ENCODE data around the gene WIPF2.
A peak's percentile ranks its signal among the peaks of the same experiment; 100 is the strongest.
"Not testable (repeated sequence)": the region's sequence is repeated elsewhere in the genome, so short reads cannot be mapped to it uniquely, and the experiment has no call there.

Gene WIPF2

DNA sequence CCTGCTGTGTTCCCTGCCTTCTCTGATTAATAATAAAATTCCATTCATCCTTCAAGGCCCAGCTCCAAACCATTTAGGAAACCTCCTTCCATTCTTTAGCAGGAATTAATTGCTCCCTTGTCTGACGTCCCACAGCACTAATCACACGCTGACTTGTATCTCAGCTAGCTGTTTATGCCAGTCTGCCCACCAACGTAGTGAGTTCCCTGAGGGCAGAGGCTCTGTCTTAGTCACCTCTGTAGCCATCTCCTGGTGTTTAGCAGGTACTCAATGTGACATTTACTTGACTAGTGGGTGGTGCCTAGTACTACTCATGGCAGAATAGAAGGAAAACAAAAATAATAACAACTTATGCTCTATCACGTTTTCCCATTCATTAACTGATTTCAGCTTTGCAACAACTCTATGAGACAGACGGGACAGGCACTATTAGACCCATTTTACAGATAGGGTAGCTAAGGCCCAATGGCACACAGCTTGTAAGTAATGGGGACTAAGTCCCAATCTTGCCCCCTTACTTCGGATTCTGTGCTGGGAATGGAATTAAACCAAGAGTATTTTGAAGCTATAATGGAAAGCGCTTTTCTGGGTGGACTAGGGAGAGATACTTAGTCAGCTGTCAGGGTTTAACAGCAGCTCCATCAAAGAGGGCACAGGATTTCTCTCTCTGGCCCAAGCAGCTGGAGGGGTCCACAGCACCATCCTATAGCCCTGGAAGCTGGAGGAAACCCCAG lies 931 bp upstream of the WIPF2 start:
- peak overlapping the region; percentile 74 for H3K4me2 ChIP-seq (ENCODE audit: insufficient read depth, low read length)
- DNase-seq, result no peak
- H3K4me3 ChIP-seq (ENCODE audit: low read depth in 1 of 2, low read length in 2 of 2), result peak overlapping the region in 1 of 2 experiments; percentile 69; a peak in 2 of 4 replicates
- no peaks in the 10 kb centered on the region for H4K20me1 ChIP-seq (ENCODE audit: insufficient read depth, low read length)
- 0 out of 2 replicates have a peak, but pooled peaks cover under 1% of the 10 kb centered on the region for H3K36me3 ChIP-seq (ENCODE audit: insufficient read depth, low read length)
- peaks cover 27% of the 10 kb centered on the region for H3K79me2 ChIP-seq (ENCODE audit: insufficient read depth, low read length)
- H3K27ac ChIP-seq (ENCODE audit: low read length), result peak overlapping the region; percentile 93
- peak overlapping the region; percentile 59; the same call in 1 of the 2 replicates for H3K9ac ChIP-seq (ENCODE audit: low read depth, low read length)
- H2AFZ ChIP-seq (ENCODE audit: low read depth, low read length), result peak overlapping the region; percentile 90
- no peaks in the 10 kb centered on the region for H3K27me3 ChIP-seq (ENCODE audit: insufficient read depth, low read length, poor library complexity)
- TF ChIP-seq, protein P1, sequence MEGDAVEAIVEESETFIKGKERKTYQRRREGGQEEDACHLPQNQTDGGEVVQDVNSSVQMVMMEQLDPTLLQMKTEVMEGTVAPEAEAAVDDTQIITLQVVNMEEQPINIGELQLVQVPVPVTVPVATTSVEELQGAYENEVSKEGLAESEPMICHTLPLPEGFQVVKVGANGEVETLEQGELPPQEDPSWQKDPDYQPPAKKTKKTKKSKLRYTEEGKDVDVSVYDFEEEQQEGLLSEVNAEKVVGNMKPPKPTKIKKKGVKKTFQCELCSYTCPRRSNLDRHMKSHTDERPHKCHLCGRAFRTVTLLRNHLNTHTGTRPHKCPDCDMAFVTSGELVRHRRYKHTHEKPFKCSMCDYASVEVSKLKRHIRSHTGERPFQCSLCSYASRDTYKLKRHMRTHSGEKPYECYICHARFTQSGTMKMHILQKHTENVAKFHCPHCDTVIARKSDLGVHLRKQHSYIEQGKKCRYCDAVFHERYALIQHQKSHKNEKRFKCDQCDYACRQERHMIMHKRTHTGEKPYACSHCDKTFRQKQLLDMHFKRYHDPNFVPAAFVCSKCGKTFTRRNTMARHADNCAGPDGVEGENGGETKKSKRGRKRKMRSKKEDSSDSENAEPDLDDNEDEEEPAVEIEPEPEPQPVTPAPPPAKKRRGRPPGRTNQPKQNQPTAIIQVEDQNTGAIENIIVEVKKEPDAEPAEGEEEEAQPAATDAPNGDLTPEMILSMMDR (IDR thresholded peaks at IDR 0.05; ENCODE audit: borderline replicate concordance, extremely low read depth, low read length, poor library complexity, severe bottlenecking), result no peak
- no peak for TF ChIP-seq EZH2 (IDR thresholded peaks at IDR 0.05; ENCODE audit: borderline replicate concordance, low read depth, low read length, severe bottlenecking)
- ATAC-seq (ENCODE audit: insufficient read depth, low read depth), result no peak
- peaks cover 25% of the 10 kb centered on the region for H3K4me1 ChIP-seq (ENCODE audit: insufficient read depth, low read length)
- no peaks in the 10 kb centered on the region for H3K9me3 ChIP-seq (ENCODE audit: insufficient read depth, low read length, severe bottlenecking)

DNA sequence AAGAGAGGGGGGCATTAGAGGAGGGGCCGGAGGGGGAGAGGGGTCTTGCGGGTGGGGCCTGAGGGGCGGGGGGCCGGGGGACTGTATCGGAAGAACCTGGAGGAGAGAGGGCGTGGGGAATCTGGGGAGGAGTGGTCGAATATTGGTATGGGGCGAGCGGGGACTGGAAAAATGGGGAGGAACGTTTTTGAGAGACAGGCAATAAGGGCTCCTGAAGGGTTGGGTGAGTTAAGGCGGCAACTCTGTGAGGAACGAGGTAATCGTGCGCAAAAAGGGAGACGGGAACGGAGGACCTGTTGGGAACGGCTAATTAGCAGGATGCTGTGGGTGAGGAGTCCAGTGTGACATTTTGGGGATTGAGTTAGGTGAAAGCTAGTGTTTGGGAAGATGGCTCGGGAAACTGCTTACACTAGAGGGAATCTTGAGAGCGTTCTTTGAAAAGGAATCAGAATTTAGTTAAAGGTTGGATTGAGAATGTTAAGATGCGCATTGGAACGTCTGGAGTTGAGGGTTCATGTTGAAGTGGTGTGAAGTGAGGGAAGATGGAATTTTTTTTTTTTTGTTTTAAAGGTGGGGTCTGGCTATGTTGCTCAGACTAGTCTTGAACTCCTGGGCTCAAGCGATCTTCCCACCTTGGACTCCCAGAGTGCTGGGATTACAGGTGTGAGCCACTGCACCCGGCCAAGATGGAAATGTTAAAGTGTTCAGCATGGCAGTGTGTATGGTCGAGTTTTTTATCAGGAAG lies 662 bp downstream of the WIPF2 start:
- peak; percentile 66 for ATAC-seq (ENCODE audit: insufficient read depth, low read depth)

DNA sequence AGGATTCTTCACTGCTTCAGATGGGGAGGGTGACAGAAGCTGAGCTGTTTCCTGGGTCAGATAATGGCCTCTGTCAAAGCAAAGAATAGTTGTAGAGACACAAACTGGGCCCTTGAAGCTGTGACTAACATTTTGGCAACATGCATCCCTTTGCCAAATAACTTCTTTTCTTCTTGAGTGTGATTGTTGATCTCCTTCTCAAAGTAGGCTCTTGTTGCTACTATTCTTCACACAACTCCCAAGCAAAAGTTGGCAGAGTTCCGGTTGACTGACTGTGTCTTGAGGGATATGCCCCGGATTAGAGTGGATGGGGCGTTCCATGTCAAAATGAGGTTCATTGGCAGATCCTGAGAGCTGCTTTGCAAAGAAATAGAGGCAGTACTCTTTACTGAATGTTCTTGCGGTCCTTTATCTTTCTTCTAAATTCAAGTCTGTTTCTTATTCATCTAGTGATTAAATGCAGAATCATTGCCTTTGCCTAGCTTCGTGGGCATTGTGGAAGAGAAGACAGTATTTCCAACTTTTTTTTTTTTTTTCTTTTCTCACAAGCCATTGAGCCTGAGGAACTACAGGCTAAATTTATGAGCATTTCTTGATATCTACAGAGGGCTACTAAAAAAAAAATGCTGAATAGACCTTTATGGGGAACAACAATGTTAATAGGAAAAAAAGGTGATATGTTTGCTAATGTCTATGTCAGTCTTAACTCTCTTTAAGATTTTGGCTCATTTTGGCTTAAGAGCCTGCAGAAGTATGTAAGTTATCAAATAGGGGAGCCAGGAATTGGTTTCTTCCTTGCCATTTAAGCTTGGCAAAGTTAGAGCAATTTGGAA lies 5.8 kb downstream of the WIPF2 start:
- no peak overlapping the region for H3K4me3 ChIP-seq (ENCODE audit: low read depth in 1 of 2, low read length in 2 of 2)
- H3K27ac ChIP-seq (ENCODE audit: low read length), result no peak overlapping the region
- no peak for DNase-seq
- TF ChIP-seq, protein P1 (IDR thresholded peaks at IDR 0.05; ENCODE audit: borderline replicate concordance, extremely low read depth, low read length, poor library complexity, severe bottlenecking), result no peak
- no peak for TF ChIP-seq EZH2 (IDR thresholded peaks at IDR 0.05; ENCODE audit: borderline replicate concordance, low read depth, low read length, severe bottlenecking)
- no peaks in the 10 kb centered on the region; the same call in 1 of the 2 replicates for H4K20me1 ChIP-seq (ENCODE audit: insufficient read depth, low read length)
- no peak overlapping the region for H3K4me2 ChIP-seq (ENCODE audit: insufficient read depth, low read length)
- no peaks in the 10 kb centered on the region for H3K9me3 ChIP-seq (ENCODE audit: insufficient read depth, low read length, severe bottlenecking)
- H3K79me2 ChIP-seq (ENCODE audit: insufficient read depth, low read length), result peaks cover 81% of the 10 kb centered on the region
- peaks cover 15% of the 10 kb centered on the region for H3K36me3 ChIP-seq (ENCODE audit: insufficient read depth, low read length)
- peaks cover 19% of the 10 kb centered on the region for H3K4me1 ChIP-seq (ENCODE audit: insufficient read depth, low read length)
- H3K9ac ChIP-seq (ENCODE audit: low read depth, low read length), result no peak overlapping the region
- no peak for ATAC-seq (ENCODE audit: insufficient read depth, low read depth)
- no peak overlapping the region for H2AFZ ChIP-seq (ENCODE audit: low read depth, low read length)
- H3K27me3 ChIP-seq (ENCODE audit: insufficient read depth, low read length, poor library complexity), result no peaks in the 10 kb centered on the region

More for the DNA sequence above, 662 bp downstream of the WIPF2 start:
- H2AFZ ChIP-seq (ENCODE audit: low read depth, low read length), result peak overlapping the region; percentile 74
- DNase-seq, result peak; percentile 69
- peak overlapping the region; percentile 74 for H3K4me2 ChIP-seq (ENCODE audit: insufficient read depth, low read length)
- peak overlapping the region; percentile 41 to 69 for H3K4me3 ChIP-seq (ENCODE audit: low read depth in 1 of 2, low read length in 2 of 2)
- H3K9me3 ChIP-seq (ENCODE audit: insufficient read depth, low read length, severe bottlenecking), result no peaks in the 10 kb centered on the region
- 0 out of 2 replicates have a peak, but pooled peaks cover 2% of the 10 kb centered on the region for H3K36me3 ChIP-seq (ENCODE audit: insufficient read depth, low read length)
- H4K20me1 ChIP-seq (ENCODE audit: insufficient read depth, low read length), result no peaks in the 10 kb centered on the region
- H3K79me2 ChIP-seq (ENCODE audit: insufficient read depth, low read length), result peaks cover 41% of the 10 kb centered on the region
- TF ChIP-seq, protein P1 (IDR thresholded peaks at IDR 0.05; ENCODE audit: borderline replicate concordance, extremely low read depth, low read length, poor library complexity, severe bottlenecking), result no peak
- no peak for TF ChIP-seq EZH2 (IDR thresholded peaks at IDR 0.05; ENCODE audit: borderline replicate concordance, low read depth, low read length, severe bottlenecking)
- peak overlapping the region; percentile 73 for H3K27ac ChIP-seq (ENCODE audit: low read length)
- H3K4me1 ChIP-seq (ENCODE audit: insufficient read depth, low read length), result peaks cover 25% of the 10 kb centered on the region
- H3K9ac ChIP-seq (ENCODE audit: low read depth, low read length), result peak overlapping the region; percentile 59
- H3K27me3 ChIP-seq (ENCODE audit: insufficient read depth, low read length, poor library complexity), result no peaks in the 10 kb centered on the region

DNA sequence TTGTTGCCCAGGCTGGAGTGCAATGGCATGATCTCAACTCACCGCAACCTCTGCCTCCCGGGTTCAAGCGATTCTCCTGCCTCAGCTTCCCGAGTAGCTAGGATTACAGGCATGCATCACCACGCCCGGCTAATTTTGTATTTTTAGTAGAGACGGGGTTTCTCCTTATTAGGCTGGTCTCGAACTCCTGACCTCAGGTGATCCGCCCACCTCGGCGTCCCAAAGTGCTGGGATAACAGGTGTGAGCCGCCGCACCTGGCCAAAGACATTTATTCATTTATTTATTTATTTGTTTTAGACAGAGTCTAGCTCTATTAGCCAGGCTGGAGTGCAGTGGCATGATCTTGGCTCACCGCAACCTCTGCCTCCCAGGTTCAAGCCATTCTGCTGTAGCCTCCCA lies 10.0 kb downstream of the WIPF2 start:
- H3K27me3 ChIP-seq (ENCODE audit: insufficient read depth, low read length, poor library complexity); H3K4me3 ChIP-seq (ENCODE audit: low read depth in 1 of 2, low read length in 2 of 2); ATAC-seq (ENCODE audit: insufficient read depth, low read depth); H3K4me2 ChIP-seq (ENCODE audit: insufficient read depth, low read length); DNase-seq; H2AFZ ChIP-seq (ENCODE audit: low read depth, low read length); H3K9ac ChIP-seq (ENCODE audit: low read depth, low read length); H4K20me1 ChIP-seq (ENCODE audit: insufficient read depth, low read length); H3K4me1 ChIP-seq (ENCODE audit: insufficient read depth, low read length); H3K9me3 ChIP-seq (ENCODE audit: insufficient read depth, low read length, severe bottlenecking); H3K27ac ChIP-seq (ENCODE audit: low read length): not testable (repeated sequence)
- Histone ChIP-seq H3K79me2 (ENCODE audit: insufficient read depth, low read length) (peaks cover 79% of the 10 kb centered on the region), H3K36me3 (ENCODE audit: insufficient read depth, low read length) (peaks cover 32% of the 10 kb centered on the region)
